H1 (cell line): Measurements from ENCODE around the gene SMG7. TPM values are rescaled to one million over a fixed set of nuclear protein-coding genes. Genes with fewer than 3 reads are reported as not detected.

ENCODE experiments used
- ATF2 ChIP-seq: IDR thresholded peaks from 2 replicates; pipeline ENCODE4 v1.6.1; 2012; ENCODE audit warnings: low read length, inconsistent platforms
- CHD1 ChIP-seq: IDR thresholded peaks from 2 replicates; pipeline ENCODE4 v1.6.1; 2012; ENCODE audit warnings: low read depth, low read length, improper control_type of control experiment
- CHD7 ChIP-seq: fragments of 300-600 bp; sonication (generic); IDR thresholded peaks from 2 replicates; pipeline ENCODE4 v1.7.1; 2012; ENCODE audit warnings: low read length, moderate library complexity, mild to moderate bottlenecking, inconsistent platforms; ENCODE audit not compliant: insufficient replicate concordance
- KDM1A ChIP-seq: fragments of 200-600, 300-600 bp; sonication (generic); IDR thresholded peaks from 2 replicates; pipeline ENCODE4 v1.7.1; 2016; ENCODE audit warnings: mild to moderate bottlenecking, low read length, borderline replicate concordance
- MAFK ChIP-seq: IDR thresholded peaks from 2 replicates; pipeline ENCODE4 v1.6.1; 2012; ENCODE audit warnings: low read depth, mild to moderate bottlenecking, improper control_type of control experiment, low read length
- RFX5 ChIP-seq: IDR thresholded peaks from 2 replicates; pipeline ENCODE4 v1.6.1; 2011; ENCODE audit warnings: low read depth, low read length, improper control_type of control experiment, borderline replicate concordance
- SIN3A ChIP-seq, 2 experiments: IDR thresholded peaks in 1 of 2; conservative IDR thresholded peaks in 1 of 2; 2 replicates each; pipeline ENCODE4 v1.6.1; 2011 to 2012; ENCODE audit warnings: low read length in 2 of 2, improper control_type of control experiment in 1 of 2, low read depth in 1 of 2, mild to moderate bottlenecking in 1 of 2
- TAF7 ChIP-seq: optimal IDR thresholded peaks from 2 replicates; pipeline ENCODE3; 2011; ENCODE audit warnings: low read depth, mild to moderate bottlenecking, inconsistent platforms, low read length, moderate library complexity, borderline replicate concordance
- polyA plus RNA-seq, 7 experiments: library from polyadenylated mRNA; depleted of rRNA in 3 of 7; stranded (reverse) in 5 of 7; unstranded in 2 of 7; fragments of >200 nt in 5 of 7; fragments of 200-250 nt in 2 of 7; gene quantifications; 1 replicate in 5 of 7; 2 replicates in 1 of 7; 4 replicates in 1 of 7; pipeline versions ENCODE4 v1.2.1 to v1.2.3, GENCODE V29; 2011 to 2013; ENCODE audit warnings: missing spikeins in 2 of 7, mixed read lengths in 2 of 7
- total RNA-seq: library from RNA; stranded (reverse); fragmentation: NEBNext Ultra II Directional; extraction: Animal tissue kit (Norgen Biotek cat#: 25700); gene quantifications from 2 replicates; pipeline ENCODE4 v1.2.1, GENCODE V29; 2021

Gene SMG7
- total and polyA plus RNA-seq, 2 of the 8 experiments (the other 6 are each of a cell fraction or from before 2014, with no cell fraction given): 39.3 to 65.6 TPM

DNA sequence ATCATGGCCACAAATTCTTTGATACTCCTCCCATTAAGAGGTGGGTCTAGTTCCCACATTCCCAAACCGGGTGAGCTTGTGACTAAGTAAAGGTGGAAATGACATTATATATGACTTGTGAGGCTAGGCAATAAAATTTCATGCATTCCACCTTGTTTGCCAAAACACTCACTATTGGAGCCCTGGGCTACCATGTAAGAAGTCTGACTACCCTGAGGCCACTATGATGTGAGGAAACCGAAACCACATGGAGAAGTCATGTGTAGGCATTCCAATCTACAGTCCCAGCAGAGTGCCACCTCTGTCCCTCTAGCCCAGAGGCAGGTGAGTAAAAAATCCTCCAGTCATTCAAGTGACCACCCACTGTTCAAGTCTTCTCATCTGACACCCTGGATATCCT, 17.9 kb upstream of the SMG7 start (continued):
- no peak for TF ChIP-seq CHD7
- no peak for TF ChIP-seq CHD1
- TF ChIP-seq TAF7: no peak
- no peak for TF ChIP-seq ATF2
- TF ChIP-seq RFX5: no peak
- TF ChIP-seq MAFK: no peak
- TF ChIP-seq SIN3A (conservative IDR thresholded peaks at IDR 0.05 in 1 of 2, IDR thresholded peaks at IDR 0.05 in 1 of 2; ENCODE audit: low read depth in 1 of 2, low read length in 2 of 2): no peak
- no peak for TF ChIP-seq KDM1A
- TF ChIP-seq, all 59 proteins: peak for 0
